Activated CD4-positive, alpha-beta T cell treated with anti-CD3 and anti-CD28 coated beads, Interleukin-2, amount 50 U/mL, for 1 hour (primary cell): ENCODE data around the gene ACTR3C.

Experiments
- DNase-seq: peaks from one replicate; pipeline ENCODE4 v3.0.0-alpha.2; 2020

The ACTR3C gene

GRCh38 chr7:150322833-150323681 lies at the start of gene ACTR3C, which contains the start of gene LRRC61:
Gene ACTR3C, minus strand, starts transcription at chr7:150323545. Its CDS starts 28,249 bp downstream, at chr7:150295296.
Gene LRRC61, plus strand, starts transcription at chr7:150323355. Its CDS starts 13,507 bp downstream, at chr7:150336862.
- DNase-seq = peak; percentile 35

GRCh38 chr7:150372271-150373048 lies 49.1 kb upstream of the ACTR3C start:
- DNase-seq = no peak

- no peak for DNase-seq
Observed at GRCh38 chr7:150371996-150372270, 48.6 kb upstream of the ACTR3C start.

- DNase-seq = no peak
Observed at GRCh38 chr7:150371131-150371995, 48.0 kb upstream of the ACTR3C start.

GRCh38 chr7:150370612-150371071 lies 47.3 kb upstream of the ACTR3C start:
- DNase-seq = no peak

- DNase-seq = no peak
Observed at GRCh38 chr7:150369748-150370501, 46.6 kb upstream of the ACTR3C start.

- DNase-seq = peak; percentile 62
Observed at GRCh38 chr7:150368884-150369747, 45.8 kb upstream of the ACTR3C start.

- DNase-seq = peak; percentile 79
Observed at GRCh38 chr7:150368096-150368883, 44.9 kb upstream of the ACTR3C start, which contains the start of gene REPIN1. Gene REPIN1, plus strand, starts transcription at chr7:150368822. Its CDS starts 890 bp downstream, at chr7:150369712.

- no peak for DNase-seq
Observed at GRCh38 chr7:150367677-150368095, 44.3 kb upstream of the ACTR3C start.

- no peak for DNase-seq
Observed at GRCh38 chr7:150365673-150366398, 42.5 kb upstream of the ACTR3C start.

- DNase-seq = no peak
Observed at GRCh38 chr7:150365194-150365593, 41.8 kb upstream of the ACTR3C start.

GRCh38 chr7:150363872-150364271 lies 40.5 kb upstream of the ACTR3C start:
- no peak for DNase-seq

GRCh38 chr7:150363370-150363769 lies 40.0 kb upstream of the ACTR3C start:
- DNase-seq = no peak

GRCh38 chr7:150361807-150362621 lies 38.7 kb upstream of the ACTR3C start:
- DNase-seq = no peak

GRCh38 chr7:150361402-150361801 lies 38.1 kb upstream of the ACTR3C start:
- no peak for DNase-seq

GRCh38 chr7:150360363-150361058 lies 37.2 kb upstream of the ACTR3C start:
- DNase-seq = no peak

- DNase-seq = no peak
Observed at GRCh38 chr7:150359622-150360362, 36.4 kb upstream of the ACTR3C start.
